GM23248 (cell line): ENCODE measurements around the gene LENG8. TPM values are rescaled to one million over a fixed set of nuclear protein-coding genes. Genes with fewer than 3 reads are reported as not detected.

Experiments
- DNase-seq: peaks from one replicate; pipeline ENCODE4 v3.0.0-alpha.2; 2015
- H2AFZ ChIP-seq: fragments of 200-600 bp; sonication (generic); 2 replicates; pipeline ENCODE4 v1.6.1; 2016; ENCODE audit warnings: antibody characterized with exemption
- H3F3A ChIP-seq: fragments of 200-600 bp; sonication (generic); 2 replicates; pipeline ENCODE4 v1.6.1; 2016; ENCODE audit warnings: mild to moderate bottlenecking, antibody characterized with exemption, mixed run types; ENCODE audit not compliant: insufficient read depth
- H3K27ac ChIP-seq: fragments of 200-600 bp; sonication (generic); 2 replicates; pipeline ENCODE4 v1.5.1; 2016; ENCODE audit warnings: mild to moderate bottlenecking
- H3K27me3 ChIP-seq: fragments of 200-600 bp; sonication (generic); replicated peaks from 2 replicates; pipeline ENCODE4 v1.6.1; 2016; ENCODE audit warnings: mild to moderate bottlenecking; ENCODE audit not compliant: insufficient read depth
- H3K36me3 ChIP-seq: fragments of 200-600 bp; sonication (generic); 2 replicates; pipeline ENCODE4 v1.6.1; 2016; ENCODE audit warnings: low read depth, mild to moderate bottlenecking
- H3K4me1 ChIP-seq: fragments of 200-600 bp; sonication (generic); 2 replicates; pipeline ENCODE4 v1.6.1; 2016; ENCODE audit warnings: mild to moderate bottlenecking; ENCODE audit not compliant: insufficient read depth
- H3K4me2 ChIP-seq: fragments of 200-600 bp; sonication (generic); one replicate; pipeline ENCODE4 v1.6.1; 2016; ENCODE audit warnings: mild to moderate bottlenecking; ENCODE audit not compliant: unreplicated experiment
- H3K4me3 ChIP-seq: fragments of 200-600 bp; sonication (generic); 2 replicates; pipeline ENCODE4 v1.5.1; 2016; ENCODE audit warnings: mild to moderate bottlenecking
- H3K79me2 ChIP-seq: fragments of 200-600 bp; sonication (generic); 2 replicates; pipeline ENCODE4 v1.6.1; 2016; ENCODE audit warnings: mild to moderate bottlenecking; ENCODE audit not compliant: insufficient read depth
- H3K9ac ChIP-seq: fragments of 200-600 bp; sonication (generic); 2 replicates; pipeline ENCODE4 v1.6.1; 2016; ENCODE audit warnings: mild to moderate bottlenecking
- H3K9me2 ChIP-seq: fragments of 200-600 bp; sonication (generic); 2 replicates; pipeline ENCODE4 v1.6.1; 2016; ENCODE audit warnings: mixed run types, mild to moderate bottlenecking, moderate library complexity; ENCODE audit not compliant: insufficient read depth
- H3K9me3 ChIP-seq: fragments of 200-600 bp; sonication (generic); one replicate; pipeline ENCODE4 v1.6.1; 2017; ENCODE audit warnings: low read depth
- H4K20me1 ChIP-seq: fragments of 200-600 bp; sonication (generic); 2 replicates; pipeline ENCODE4 v1.6.0; 2016; ENCODE audit not compliant: insufficient read depth
- EZH2 ChIP-seq: fragments of 200-600 bp; sonication (generic); IDR thresholded peaks from 2 replicates; pipeline ENCODE4 v1.6.1; 2018; ENCODE audit warnings: antibody characterized with exemption, mild to moderate bottlenecking; ENCODE audit not compliant: insufficient read depth, poor library complexity, severe bottlenecking
- EZH2phosphoT487 ChIP-seq: fragments of 200-600 bp; sonication (generic); IDR thresholded peaks from 2 replicates; pipeline ENCODE4 v1.6.1; 2018; ENCODE audit warnings: antibody characterized with exemption, moderate library complexity, mild to moderate bottlenecking, low read depth; ENCODE audit not compliant: insufficient read depth
- WGBS, 2 experiments: methylation state at CpG; one replicate each; pipeline ENCODE4 v1.1.6; 2015 to 2017; ENCODE audit warnings: low lambda C conversion rate in 2 of 2, low coverage in 1 of 2; ENCODE audit errors: missing lambda C conversion rate in 2 of 2; 5-methylcytosine and 5-hydroxymethylcytosine counted together
- in situ Hi-C: fragments of 300-500 bp; cut with MboI; formaldehyde crosslinking; loops from 2 replicates; pipeline ENCODE4 v1.15.0; 2020
- polyA plus RNA-seq: library from polyadenylated mRNA; unstranded; fragments of >200 nt; fragmentation: Nextera tagmentation; extraction: Ambion mirVana; gene quantifications from 2 replicates; pipeline ENCODE4 v1.2.1, GENCODE V29; 2016
- total RNA-seq: library from RNA; depleted of rRNA; stranded (reverse); fragments of >200 nt; shearing (Covaris generic); gene quantifications from 2 replicates; pipeline ENCODE4 v1.2.3, GENCODE V29; 2014

LENG8 gene
- total and polyA plus RNA-seq, 2 experiments from 2014 or later, result 29.2 to 45.5 TPM

- Histone ChIP-seq H3K4me3 (no peak overlapping the region), H3F3A (no peaks in the 10 kb centered on the region), H3K27me3 (no peaks in the 10 kb centered on the region; the same call in 1 of the 2 replicates), H3K36me3 (no peaks in the 10 kb centered on the region), H4K20me1 (no peaks in the 10 kb centered on the region), H3K4me2 (no peak overlapping the region), H3K9ac (no peak overlapping the region), H2AFZ (no peak overlapping the region), H3K27ac (no peak overlapping the region), H3K9me3 (no peaks in the 10 kb centered on the region), H3K9me2 (no peaks in the 10 kb centered on the region), H3K4me1 (no peaks in the 10 kb centered on the region), H3K79me2 (no peaks in the 10 kb centered on the region)
- in situ Hi-C loops, result no loop called here
- no peak for DNase-seq
- TF ChIP-seq EZH2phosphoT487 (no peak), EZH2 (no peak)
- WGBS, 2 experiments, result 15 to 16% methylated on average over 8 of the region's 8 CpGs
These were observed 19.9 kb upstream of the LENG8 start for GRCh38 chr19:54429176-54429495.

- TF ChIP-seq EZH2 (no peak), EZH2phosphoT487 (no peak)
- Histone ChIP-seq H3K79me2 (no peaks in the 10 kb centered on the region), H3F3A (no peaks in the 10 kb centered on the region), H3K9ac (no peak overlapping the region), H3K4me3 (no peak overlapping the region), H4K20me1 (no peaks in the 10 kb centered on the region), H3K9me2 (no peaks in the 10 kb centered on the region), H2AFZ (no peak overlapping the region), H3K4me1 (no peaks in the 10 kb centered on the region), H3K4me2 (no peak overlapping the region), H3K36me3 (no peaks in the 10 kb centered on the region), H3K27ac (no peak overlapping the region), H3K27me3 (no peaks in the 10 kb centered on the region; the same call in 1 of the 2 replicates), H3K9me3 (no peaks in the 10 kb centered on the region)
- 23 to 25% methylated on average over 12 to 13 of the region's 13 CpGs for WGBS, 2 experiments
- in situ Hi-C loops, result no loop called here
- no peak for DNase-seq
These were observed 19.3 kb upstream of the LENG8 start for GRCh38 chr19:54429545-54430227.

- H3K4me1 ChIP-seq, result no peaks in the 10 kb centered on the region
- H3K4me3 ChIP-seq, result no peak overlapping the region
- H3K27ac ChIP-seq, result no peak overlapping the region
- no peaks in the 10 kb centered on the region for H3F3A ChIP-seq
- WGBS, 2 experiments, result 6 to 11% methylated on average over 25 to 43 of the region's 43 CpGs
- no peak overlapping the region for H3K9ac ChIP-seq
- TF ChIP-seq EZH2phosphoT487, result no peak
- no peak for TF ChIP-seq EZH2
- H3K9me2 ChIP-seq, result no peaks in the 10 kb centered on the region
- H3K36me3 ChIP-seq, result no peaks in the 10 kb centered on the region
- no peaks in the 10 kb centered on the region; the same call in 1 of the 2 replicates for H3K27me3 ChIP-seq
- in situ Hi-C loops, result no loop called here
- no peaks in the 10 kb centered on the region for H4K20me1 ChIP-seq
- H3K9me3 ChIP-seq, result no peaks in the 10 kb centered on the region
- DNase-seq, result peak; percentile 55
- no peaks in the 10 kb centered on the region for H3K79me2 ChIP-seq
- H3K4me2 ChIP-seq, result no peak overlapping the region
- H2AFZ ChIP-seq, result no peak overlapping the region
These were observed 18.4 kb upstream of the LENG8 start for GRCh38 chr19:54430306-54431254.

DNA sequence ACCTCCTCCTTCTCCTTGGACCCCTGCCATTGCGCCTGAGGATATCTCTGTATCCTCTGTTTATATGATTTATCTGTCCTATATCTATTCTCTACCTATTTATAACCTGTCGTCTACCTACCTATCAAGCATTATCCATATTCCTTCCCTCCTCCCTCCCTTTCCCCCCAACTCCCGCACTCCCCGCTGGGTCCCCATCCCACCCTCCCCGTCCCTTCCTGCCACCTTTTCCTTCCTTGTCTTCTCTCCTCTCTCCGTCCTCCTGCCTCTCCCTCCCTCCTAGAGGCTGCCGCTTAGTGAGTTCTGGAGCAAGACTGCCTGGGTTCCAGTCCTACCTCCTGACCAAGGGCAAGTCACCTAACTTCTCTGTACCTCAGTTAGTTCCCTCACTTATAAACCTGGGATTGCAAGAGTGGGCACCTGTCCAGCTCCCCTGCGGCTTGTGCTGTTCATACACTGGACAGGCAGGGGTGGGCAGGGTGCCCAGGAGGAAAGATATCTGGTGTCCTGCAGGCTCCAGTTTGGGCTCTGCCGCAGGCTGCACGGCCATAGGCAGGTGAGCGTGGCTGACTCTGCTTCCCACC, 17.7 kb upstream of the LENG8 start:
- Histone ChIP-seq H3K4me1 (no peaks in the 10 kb centered on the region), H3K4me3 (no peak overlapping the region), H3F3A (no peaks in the 10 kb centered on the region), H3K9me3 (no peaks in the 10 kb centered on the region), H3K27me3 (no peaks in the 10 kb centered on the region), H3K9ac (no peak overlapping the region), H3K9me2 (no peaks in the 10 kb centered on the region), H2AFZ (no peak overlapping the region), H3K36me3 (no peaks in the 10 kb centered on the region), H3K4me2 (no peak overlapping the region), H3K79me2 (no peaks in the 10 kb centered on the region), H4K20me1 (no peaks in the 10 kb centered on the region), H3K27ac (no peak overlapping the region)
- no peak for TF ChIP-seq EZH2phosphoT487
- no peak for TF ChIP-seq EZH2
- in situ Hi-C loops, result no loop called here
- no peak for DNase-seq
- 34 to 46% methylated on average over 6 to 11 of the region's 11 CpGs for WGBS, 2 experiments
